Stimulated activated CD4-positive, alpha-beta T cell treated with anti-CD3 and anti-CD28 coated beads, Interleukin-15, amount 100 ng/mL, for 48 hours (primary cell): ENCODE data around the gene CEP72.
A peak's percentile ranks its signal among the peaks of the same experiment; 100 is the strongest.
"Not testable (repeated sequence)": the region's sequence is repeated elsewhere in the genome, so short reads cannot be mapped to it uniquely, and the experiment has no call there.

ENCODE experiments used
- DNase-seq, 2 donors: peaks; one replicate each; pipeline ENCODE4 v3.0.0-alpha.2; 2020; ENCODE audit warnings: low read depth in 2 of 2

CEP72 gene

GRCh38 chr5:683551-684481 is 71.7 kb downstream of the CEP72 start:
- DNase-seq = no peak

- no peak for DNase-seq
Observed at GRCh38 chr5:684751-685216, 72.6 kb downstream of the CEP72 start.

- no peak for DNase-seq
Observed at GRCh38 chr5:685262-686171, 73.4 kb downstream of the CEP72 start.

GRCh38 chr5:686172-686523 is 74.0 kb downstream of the CEP72 start:
- not testable (repeated sequence) for DNase-seq

- not testable (repeated sequence) for DNase-seq
Observed at GRCh38 chr5:686936-687335, 74.8 kb downstream of the CEP72 start.

- not testable (repeated sequence) for DNase-seq
Observed at GRCh38 chr5:688348-689010, 76.3 kb downstream of the CEP72 start.

- not testable (repeated sequence) for DNase-seq
Observed at GRCh38 chr5:690293-690692, 78.2 kb downstream of the CEP72 start.

- DNase-seq = not testable (repeated sequence)
Observed at GRCh38 chr5:691049-691448, 78.9 kb downstream of the CEP72 start.

- DNase-seq = no peak
Observed at GRCh38 chr5:691817-692528, 79.8 kb downstream of the CEP72 start.

- not testable (repeated sequence) for DNase-seq
Observed at GRCh38 chr5:692529-693041, 80.4 kb downstream of the CEP72 start.

GRCh38 chr5:693271-694041 is 81.3 kb downstream of the CEP72 start, which contains the start of gene TPPP:
Gene TPPP (minus strand): TSS chr5:693352. CDS start chr5:678060, 15,292 bp downstream.
- DNase-seq = peak; percentile 37 to 66

GRCh38 chr5:694042-694431 is 81.9 kb downstream of the CEP72 start:
- DNase-seq = not testable (repeated sequence)

GRCh38 chr5:695475-695874 is 83.3 kb downstream of the CEP72 start:
- DNase-seq = not testable (repeated sequence)

- DNase-seq = not testable (repeated sequence)
Observed at GRCh38 chr5:696191-696590, 84.1 kb downstream of the CEP72 start.

- DNase-seq = not testable (repeated sequence)
Observed at GRCh38 chr5:696753-697702, 84.9 kb downstream of the CEP72 start.
